EH (cell line): ENCODE measurements around the gene PIBF1.
"Not testable (repeated sequence)": the region's sequence is repeated elsewhere in the genome, so short reads cannot be mapped to it uniquely, and the experiment has no call there.

Experiments
- DNase-seq: peaks from one replicate; pipeline ENCODE4 v3.0.0-alpha.2; 2015; ENCODE audit warnings: low read depth

PIBF1 gene

GRCh38 chr13:72823081-72823480, 41.1 kb downstream of the PIBF1 start:
- DNase-seq, result no peak

DNA sequence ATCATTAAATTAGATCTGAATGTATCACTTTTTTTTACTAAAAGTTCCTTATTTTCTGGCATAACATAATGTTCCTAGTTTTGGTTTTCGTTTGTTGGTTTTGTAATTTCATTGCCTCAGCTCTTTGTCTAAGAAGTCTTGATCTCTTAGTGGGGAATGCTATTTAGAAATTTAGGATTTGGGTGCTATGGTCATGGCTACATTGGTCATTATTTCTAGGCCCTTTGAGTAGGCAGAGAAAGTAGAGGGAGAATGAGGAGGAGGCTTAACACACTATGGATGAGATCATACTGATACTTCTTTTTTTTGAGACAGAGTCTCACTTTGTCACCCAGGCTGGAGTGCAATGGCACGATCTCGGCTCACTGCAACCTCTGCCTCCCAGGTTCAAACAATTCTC, 41.8 kb downstream of the PIBF1 start:
- no peak for DNase-seq

GRCh38 chr13:72834601-72835000, 52.7 kb downstream of the PIBF1 start:
- no peak for DNase-seq

- DNase-seq, result peak; percentile 57
These were observed 58.0 kb downstream of the PIBF1 start for GRCh38 chr13:72839831-72840426.

- DNase-seq, result no peak
These were observed 61.1 kb downstream of the PIBF1 start for GRCh38 chr13:72842991-72843390.

DNA sequence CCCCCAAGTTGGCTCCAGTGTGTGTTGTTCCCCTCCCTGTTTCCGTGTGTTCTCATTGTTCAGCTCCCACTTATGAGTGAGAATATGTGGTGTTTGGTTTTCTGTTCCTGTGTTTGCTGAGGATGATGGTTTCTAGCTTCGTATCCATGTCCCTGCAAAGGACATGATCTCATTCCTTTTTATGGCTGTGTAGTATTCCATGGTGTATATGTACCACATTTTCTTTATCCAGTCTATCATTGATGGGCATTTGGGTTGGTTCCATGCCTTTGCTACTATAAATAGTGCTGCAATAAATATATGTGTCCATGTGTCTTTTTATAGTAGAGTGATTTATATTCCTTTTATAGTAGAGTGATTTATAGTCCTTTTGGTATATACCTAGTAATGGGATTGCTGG, 63.2 kb downstream of the PIBF1 start:
- not testable (repeated sequence) for DNase-seq

DNA sequence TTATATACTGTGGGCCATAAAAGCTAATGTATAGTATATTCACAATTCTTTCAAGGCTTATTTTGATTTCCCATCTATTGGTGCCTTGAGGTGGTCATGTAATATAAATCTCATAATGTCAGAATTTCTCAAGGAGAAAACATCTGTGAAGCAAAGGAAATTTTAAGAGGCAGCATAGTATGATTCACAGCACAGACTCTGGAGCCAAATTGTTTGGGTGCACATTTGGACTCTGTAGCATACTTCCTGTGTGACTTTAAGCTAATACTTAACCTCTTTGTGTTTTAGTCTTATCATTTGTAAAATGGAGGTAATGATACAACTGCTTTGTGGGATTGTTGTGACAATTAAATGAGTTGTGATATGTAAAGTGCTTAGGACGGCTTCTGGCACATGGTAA, 67.6 kb downstream of the PIBF1 start:
- peak; percentile 45 for DNase-seq

DNA sequence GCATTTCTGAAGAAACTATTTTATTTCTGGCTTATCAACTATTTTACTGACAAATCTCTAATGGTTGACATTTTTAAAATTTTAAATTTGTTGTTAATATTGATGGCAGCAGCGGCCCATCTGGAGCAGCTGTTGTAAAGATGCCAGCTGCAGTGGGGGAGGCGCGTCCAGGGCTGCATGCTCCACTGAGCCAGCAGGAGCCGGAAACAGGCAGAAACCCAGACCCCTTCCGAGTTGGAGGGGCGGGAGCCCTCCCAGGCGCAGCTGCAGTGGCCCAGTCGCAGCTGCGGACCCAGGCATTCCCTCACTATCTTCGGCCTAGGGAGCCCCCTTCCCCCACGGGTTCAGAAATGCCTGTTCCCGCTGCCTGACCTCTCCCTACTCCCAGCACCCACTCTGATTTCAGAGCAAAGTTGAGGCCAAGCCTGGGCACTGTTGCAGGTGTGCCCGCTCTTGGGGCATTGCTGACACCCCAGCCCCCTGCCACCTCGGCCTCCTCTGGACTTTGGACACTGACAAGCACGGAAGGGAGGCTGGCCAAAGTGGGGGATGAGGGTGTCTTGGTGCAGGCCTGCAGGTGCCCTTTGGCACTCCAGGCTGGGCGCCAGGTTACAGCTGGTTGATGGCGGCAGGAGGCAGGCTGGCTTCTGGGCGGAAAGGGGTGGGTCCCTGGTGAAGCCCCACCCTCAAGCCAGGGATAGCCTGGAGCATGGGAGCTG, 69.2 kb downstream of the PIBF1 start:
- DNase-seq, result no peak

- no peak for DNase-seq
These were observed 69.7 kb downstream of the PIBF1 start for GRCh38 chr13:72851678-72852014.

DNA sequence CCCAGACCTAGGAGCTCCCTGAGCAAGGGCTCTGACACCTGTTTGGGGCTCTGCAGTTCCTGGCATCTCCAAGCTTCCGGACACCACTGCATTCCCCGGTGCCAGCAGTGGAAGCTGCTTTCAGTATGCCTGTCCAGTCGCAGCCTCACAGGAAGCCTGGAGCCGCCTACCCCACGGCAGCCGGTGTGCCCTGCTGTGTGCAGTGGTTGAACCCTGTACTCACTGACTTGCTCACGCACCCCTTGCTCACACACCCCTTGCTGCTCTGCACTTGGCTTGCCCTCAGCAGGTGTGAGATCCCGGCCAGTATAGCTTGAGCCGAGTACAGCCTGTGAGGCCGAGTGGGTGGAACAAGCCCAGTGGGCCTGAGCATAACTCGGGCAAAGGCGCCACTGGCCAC, 70.3 kb downstream of the PIBF1 start:
- DNase-seq, result no peak

GRCh38 chr13:72853000-72853399, 71.1 kb downstream of the PIBF1 start:
- DNase-seq, result no peak

DNA sequence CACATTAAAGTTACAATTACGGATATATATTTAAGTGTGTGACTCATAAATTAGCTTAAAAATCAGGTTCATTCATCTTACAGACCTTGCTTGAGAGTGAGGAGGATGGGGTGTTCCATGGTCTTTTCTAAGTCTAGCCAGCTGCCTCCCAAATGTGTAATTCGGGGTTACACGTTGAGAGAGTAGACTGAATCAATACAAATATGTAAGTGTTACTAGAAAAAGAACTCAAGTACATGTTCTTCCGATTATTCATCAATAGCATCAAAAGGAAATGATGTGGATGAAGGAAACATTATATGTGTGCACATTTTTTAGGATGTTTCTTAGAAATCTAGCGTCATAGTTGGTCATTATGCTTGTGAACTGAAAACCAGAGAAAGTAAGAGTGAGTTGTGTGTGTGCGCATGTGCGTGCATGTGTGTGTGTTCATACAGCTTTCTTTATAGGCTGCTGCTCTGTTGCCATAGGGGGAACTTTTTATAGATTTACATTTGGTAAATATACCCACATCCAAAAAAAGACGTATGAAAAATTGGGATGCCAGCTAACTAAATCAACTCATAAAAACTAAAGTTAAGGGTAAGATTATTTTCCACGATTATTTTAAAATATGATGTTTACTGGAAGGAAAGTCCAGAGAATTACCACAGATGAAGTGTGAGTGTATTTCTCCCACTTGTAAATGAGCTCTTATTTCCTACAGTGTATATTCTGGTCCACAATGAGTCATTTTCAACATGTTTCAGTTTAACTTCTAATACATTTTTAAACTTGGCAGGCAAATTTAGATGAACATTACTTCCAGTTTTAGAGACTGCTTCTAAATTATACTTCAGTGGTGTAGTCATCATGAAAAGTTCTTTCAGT, 82.4 kb downstream of the PIBF1 start:
- DNase-seq, result peak; percentile 62

GRCh38 chr13:72868229-72868628, 86.3 kb downstream of the PIBF1 start:
- no peak for DNase-seq

- peak; percentile 23 for DNase-seq
These were observed 93.3 kb downstream of the PIBF1 start for GRCh38 chr13:72875233-72875632.

- peak; percentile 2 for DNase-seq
These were observed 102.2 kb downstream of the PIBF1 start for GRCh38 chr13:72884101-72884500.

GRCh38 chr13:72886272-72887067, 104.5 kb downstream of the PIBF1 start:
- peak; percentile 18 for DNase-seq

GRCh38 chr13:72889495-72889894, 107.6 kb downstream of the PIBF1 start:
- no peak for DNase-seq

GRCh38 chr13:72890546-72890945, 108.6 kb downstream of the PIBF1 start:
- DNase-seq, result no peak

DNA sequence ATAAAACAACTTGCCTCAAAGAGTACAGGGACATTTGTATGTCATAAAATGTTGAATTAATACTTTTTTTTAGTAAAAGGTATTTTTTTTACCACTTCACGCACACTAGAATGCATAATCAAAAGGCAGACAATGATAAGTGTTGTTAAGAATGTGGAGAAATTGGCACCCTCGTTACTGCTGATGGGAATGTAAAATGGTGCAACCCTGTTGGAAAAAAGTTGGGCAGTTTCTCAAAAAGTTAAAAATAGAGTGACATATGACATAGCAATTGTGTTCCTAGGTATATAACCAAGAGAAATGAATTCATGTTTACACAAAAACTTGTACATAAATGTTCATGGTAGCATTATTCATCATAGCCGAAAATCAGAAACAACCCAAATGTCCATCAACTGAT, 109.5 kb downstream of the PIBF1 start:
- no peak for DNase-seq

DNA sequence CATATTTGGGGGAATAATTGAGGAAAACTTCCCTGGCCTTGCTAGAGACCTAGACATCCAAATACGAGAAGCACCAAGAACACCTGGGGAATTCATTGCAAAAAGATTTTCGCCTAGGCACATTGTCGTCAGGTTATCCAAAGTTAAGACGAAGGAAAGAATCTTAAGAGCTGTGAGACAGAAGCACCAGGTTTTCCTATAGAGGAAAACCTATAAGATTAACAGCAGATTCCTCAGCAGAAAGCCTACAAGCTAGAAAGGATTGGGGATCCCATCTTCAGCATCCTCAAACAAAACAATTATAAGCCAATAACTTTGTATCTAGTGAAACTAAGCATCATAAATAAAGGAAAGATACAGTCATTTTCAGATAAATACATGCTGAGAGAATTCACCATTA, 114.9 kb downstream of the PIBF1 start:
- no peak for DNase-seq

- not testable (repeated sequence) for DNase-seq
These were observed 119.6 kb downstream of the PIBF1 start for GRCh38 chr13:72901546-72901945.

GRCh38 chr13:72908416-72908815, 126.5 kb downstream of the PIBF1 start:
- no peak for DNase-seq
